Measurements from ENCODE around the gene ZNF544. TPM values are rescaled to one million over a fixed set of nuclear protein-coding genes. Genes with fewer than 3 reads are reported as not detected.
A peak's percentile ranks its signal among the peaks of the same experiment; 100 is the strongest.

ZNF544 gene
- polyA plus RNA-seq, 2 of the 4 experiments (the other 2 are of a cell fraction): 23.7 to 33.1 TPM

DNA sequence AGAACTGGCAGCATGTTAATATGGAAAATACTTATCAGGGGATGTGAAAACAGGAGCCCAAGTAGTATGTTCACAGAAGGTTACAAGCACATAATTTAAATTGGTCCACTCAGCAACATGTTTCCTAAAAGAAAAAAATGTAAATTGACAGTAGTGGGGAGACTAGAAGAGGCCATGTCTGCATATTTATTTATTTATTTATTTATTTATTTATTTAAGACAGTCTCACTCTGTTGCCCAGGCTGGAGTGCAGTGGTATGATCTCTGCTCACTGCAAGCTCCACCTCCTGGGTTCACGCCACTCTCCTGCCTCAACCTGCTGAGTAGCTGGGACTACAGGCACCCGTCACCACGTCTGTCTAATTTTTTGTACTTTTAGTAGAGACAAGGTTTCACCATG, 36.4 kb downstream of the ZNF544 start:
- no peaks in the 10 kb centered on the region for H3K4me1 ChIP-seq
- WGBS (ENCODE audit: missing lambda C conversion rate): 96% methylated on average over 3 of the region's 3 CpGs
- peaks cover 99% of the 10 kb centered on the region for H3K9me3 ChIP-seq
- no peak overlapping the region for H3K4me2 ChIP-seq
- POLR2A ChIA-PET: no interaction called here
- no peak overlapping the region for H3K27ac ChIP-seq
- FAIRE-seq (no peak), ATAC-seq (no peak), DNase-seq (ENCODE audit: low read depth in 1 of 2, low spot score in 1 of 2) (no peak)
- no peak overlapping the region for H3K4me3 ChIP-seq
- TF ChIP-seq SREBF2 (IDR thresholded peaks at IDR 0.05) (no peak), NPAS2 (CRISPR knock-in tag; IDR thresholded peaks at IDR 0.05; ENCODE audit: borderline replicate concordance) (no peak), ZC3H11A (IDR thresholded peaks at IDR 0.05) (peak; percentile 56), HOXA7 (CRISPR knock-in tag; IDR thresholded peaks at IDR 0.05) (no peak)
- CTCF ChIA-PET: interaction anchor here (1.0 kb wide), 1 partner anchor 36 kb away, joined by 3 read pairs; no protein-coding TSS in a partner anchor

DNA sequence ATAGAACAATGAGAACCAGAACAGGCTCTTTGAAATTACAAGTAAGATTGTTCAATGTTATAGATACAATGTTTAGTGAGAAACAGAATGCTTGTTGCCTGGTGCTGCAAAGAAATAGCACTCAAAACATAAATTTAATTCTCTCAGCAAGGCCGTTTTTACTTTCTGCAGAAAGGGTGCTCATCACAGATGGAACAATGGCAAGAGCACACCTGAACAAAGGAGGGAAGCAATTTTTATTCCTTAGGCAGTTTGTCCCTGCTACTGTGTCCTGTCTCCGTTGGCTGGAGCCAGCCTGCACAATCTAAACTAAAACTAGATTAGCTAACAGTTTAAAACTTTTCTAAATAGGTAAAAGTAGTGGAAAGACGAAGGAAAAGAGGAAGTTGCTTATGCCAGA, 39.6 kb downstream of the ZNF544 start:
- POLR2A ChIA-PET: no interaction called here
- no peak for FAIRE-seq
- Histone ChIP-seq H3K9me3 (peaks cover 99% of the 10 kb centered on the region), H3K4me1 (no peaks in the 10 kb centered on the region), H3K27ac (no peak overlapping the region), H3K4me3 (no peak overlapping the region), H3K4me2 (no peak overlapping the region)
- CTCF ChIA-PET: interaction anchor here (0.7 to 1.1 kb wide), 2 partner anchors 94 to 1036 kb away, joined by 3 read pairs; partner anchors contain the start of gene ZNF497
- TF ChIP-seq TP53 (CRISPR knock-in tag; IDR thresholded peaks at IDR 0.05): no peak
- no peak for TF ChIP-seq RAD21 (conservative IDR thresholded peaks at IDR 0.05 in 1 of 2, IDR thresholded peaks at IDR 0.05 in 1 of 2)
- no peak for TF ChIP-seq EP300 (IDR thresholded peaks at IDR 0.05)
- no peak for TF ChIP-seq ESRRA (IDR thresholded peaks at IDR 0.05; ENCODE audit: borderline replicate concordance, low read length)
- no peak for TF ChIP-seq POLR2A (IDR thresholded peaks at IDR 0.05; ENCODE audit: low read length)
- TF ChIP-seq, protein P1, sequence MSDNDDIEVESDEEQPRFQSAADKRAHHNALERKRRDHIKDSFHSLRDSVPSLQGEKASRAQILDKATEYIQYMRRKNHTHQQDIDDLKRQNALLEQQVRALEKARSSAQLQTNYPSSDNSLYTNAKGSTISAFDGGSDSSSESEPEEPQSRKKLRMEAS (IDR thresholded peaks at IDR 0.05): no peak
- no peak for TF ChIP-seq ZSCAN20 (CRISPR knock-in tag; IDR thresholded peaks at IDR 0.05)
- TF ChIP-seq HOXB5 (CRISPR knock-in tag; IDR thresholded peaks at IDR 0.05): no peak
- no peak for TF ChIP-seq NFE2L2 (conservative IDR thresholded peaks at IDR 0.05; ENCODE audit: low read length)
- TF ChIP-seq EHMT2 (IDR thresholded peaks at IDR 0.05; ENCODE audit: low read depth): no peak
- TF ChIP-seq JUNB (IDR thresholded peaks at IDR 0.05): no peak
- TF ChIP-seq MAZ (IDR thresholded peaks at IDR 0.05; ENCODE audit: borderline replicate concordance, low read depth, low read length): no peak
- no peak for TF ChIP-seq GATA3 (IDR thresholded peaks at IDR 0.05; ENCODE audit: borderline replicate concordance)
- no peak for TF ChIP-seq CBX8 (IDR thresholded peaks at IDR 0.05)
- TF ChIP-seq, protein P2, sequence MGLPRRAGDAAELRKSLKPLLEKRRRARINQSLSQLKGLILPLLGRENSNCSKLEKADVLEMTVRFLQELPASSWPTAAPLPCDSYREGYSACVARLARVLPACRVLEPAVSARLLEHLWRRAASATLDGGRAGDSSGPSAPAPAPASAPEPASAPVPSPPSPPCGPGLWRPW (IDR thresholded peaks at IDR 0.05): no peak
- WGBS (ENCODE audit: missing lambda C conversion rate): 84% methylated on average over 3 of the region's 3 CpGs
- ATAC-seq: no peak
- no peak for DNase-seq (ENCODE audit: low read depth in 1 of 2, low spot score in 1 of 2)

DNA sequence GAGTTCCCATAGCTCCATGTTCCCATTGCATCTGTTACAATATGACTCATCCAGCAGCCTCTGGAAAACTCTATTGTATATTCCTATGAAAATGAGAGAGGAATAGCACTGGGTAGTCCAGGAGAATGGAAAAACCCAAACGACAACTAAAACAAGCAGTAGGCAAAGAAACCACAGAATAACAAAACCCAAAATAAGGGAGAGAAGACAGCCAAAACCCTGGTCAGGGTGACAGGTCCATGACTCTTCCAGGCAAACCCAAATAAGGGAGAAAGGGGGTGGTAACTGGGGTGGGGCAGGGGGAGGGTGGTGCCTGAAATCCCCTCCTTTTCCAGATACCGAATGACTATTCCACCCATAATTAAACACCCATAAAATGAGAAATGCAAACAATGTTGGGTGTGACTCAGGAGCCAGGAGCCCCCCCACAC, 46.1 kb downstream of the ZNF544 start:
- no peak for DNase-seq (ENCODE audit: low read depth in 1 of 2, low spot score in 1 of 2)
- no peak overlapping the region for H3K4me3 ChIP-seq
- no peak for FAIRE-seq
- ATAC-seq: no peak
- H3K27ac ChIP-seq: no peak overlapping the region
- ChIA-PET POLR2A (no interaction called here), CTCF (interaction anchor here (1.0 kb wide), 1 partner anchor 25 kb away, joined by 3 read pairs; no protein-coding TSS in a partner anchor)
- H3K9me3 ChIP-seq: peaks cover 88% of the 10 kb centered on the region
- WGBS (ENCODE audit: missing lambda C conversion rate): 29% methylated on average over 2 of the region's 2 CpGs
- no peak for TF ChIP-seq HDAC2 (IDR thresholded peaks at IDR 0.05)
- TF ChIP-seq SMC3 (IDR thresholded peaks at IDR 0.05): no peak
- no peak for TF ChIP-seq POLR2AphosphoS2 (conservative IDR thresholded peaks at IDR 0.05; ENCODE audit: low read length)
- TF ChIP-seq FOSL2 (IDR thresholded peaks at IDR 0.05): no peak
- peak; percentile 47 for TF ChIP-seq FOSL2 (CRISPR knock-in tag; IDR thresholded peaks at IDR 0.05)
- no peak overlapping the region for H3K4me2 ChIP-seq
- no peaks in the 10 kb centered on the region for H3K4me1 ChIP-seq

DNA sequence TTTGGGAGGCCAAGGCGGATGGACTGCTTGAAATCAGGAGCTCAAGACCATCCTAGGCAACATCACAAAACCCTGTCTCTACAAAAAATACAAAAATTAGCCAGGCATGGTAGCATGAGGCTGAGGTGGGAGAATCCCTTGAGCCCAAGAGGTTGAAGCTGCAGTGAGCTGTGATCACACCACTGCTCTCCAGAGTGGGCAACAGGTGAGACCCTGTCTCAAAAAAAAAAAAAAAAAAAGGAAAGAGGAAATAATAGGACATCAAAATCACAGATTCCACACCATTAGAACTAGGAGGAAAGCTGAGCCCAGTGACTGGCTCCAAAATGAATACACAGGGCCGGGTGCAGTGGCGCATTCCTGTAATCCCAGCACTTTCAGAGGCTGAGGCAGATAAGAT, 46.9 kb downstream of the ZNF544 start:
- no peak for ATAC-seq
- no peak for TF ChIP-seq HOXA7 (CRISPR knock-in tag; IDR thresholded peaks at IDR 0.05)
- TF ChIP-seq HOXB5 (CRISPR knock-in tag; IDR thresholded peaks at IDR 0.05): no peak
- TF ChIP-seq CHD2 (IDR thresholded peaks at IDR 0.05; ENCODE audit: low read length, partially characterized antibody): no peak
- TF ChIP-seq ZC3H11A (IDR thresholded peaks at IDR 0.05): no peak
- no peak for TF ChIP-seq TP53 (CRISPR knock-in tag; IDR thresholded peaks at IDR 0.05)
- no peak for TF ChIP-seq RFX5 (IDR thresholded peaks at IDR 0.05)
- no peak for TF ChIP-seq FOSB (CRISPR knock-in tag; IDR thresholded peaks at IDR 0.05)
- no peak for TF ChIP-seq KDM5A (IDR thresholded peaks at IDR 0.05)
- Histone ChIP-seq H3K9me3 (peaks cover 88% of the 10 kb centered on the region), H3K4me3 (no peak overlapping the region), H3K4me1 (no peaks in the 10 kb centered on the region), H3K27ac (no peak overlapping the region), H3K4me2 (no peak overlapping the region)
- ChIA-PET CTCF (interaction anchor here (0.9 to 1.9 kb wide), 2 partner anchors 135 to 244 kb away, joined by 3 to 5 read pairs; partner anchors contain the start of gene ZBTB45), POLR2A (no interaction called here)
- no peak for FAIRE-seq
- DNase-seq (ENCODE audit: low read depth in 1 of 2, low spot score in 1 of 2): no peak
- 89% methylated on average over 3 of the region's 3 CpGs for WGBS (ENCODE audit: missing lambda C conversion rate)

Measured in A549 (cell line).